ENCODE measurements around the gene RERE.
"Not testable (repeated sequence)": the region's sequence is repeated elsewhere in the genome, so short reads cannot be mapped to it uniquely, and the experiment has no call there.

GRCh38 chr1:8611634-8612515, 205.6 kb downstream of the RERE start:
- not testable (repeated sequence) for TF ChIP-seq EZH2 (IDR thresholded peaks at IDR 0.05; ENCODE audit: borderline replicate concordance); CTCF (IDR thresholded peaks at IDR 0.05; ENCODE audit: poor library complexity); EZH2phosphoT487 (IDR thresholded peaks at IDR 0.05; ENCODE audit: low read depth, severe bottlenecking, unreplicated experiment)

All from hepatocyte (in vitro differentiated cells).